AG10803 (cell line): Measurements from ENCODE around the gene TRIB2.

ENCODE experiments used
- DNase-seq: peaks from one replicate; pipeline ENCODE4 v3.0.0; 2010; ENCODE audit warnings: low read depth
- H3K4me3 ChIP-seq: 2 replicates; pipeline ENCODE4 v1.5.1; 2011; ENCODE audit warnings: mild to moderate bottlenecking, low read length, control low read depth
- TF ChIP-seq, protein P1 (sequence below): conservative IDR thresholded peaks from 2 replicates; pipeline ENCODE4 v1.5.1; 2011; ENCODE audit warnings: mild to moderate bottlenecking, low read length, control low read depth, inconsistent platforms

TRIB2 gene

GRCh38 chr2:12776521-12776961, 59.8 kb downstream of the TRIB2 start:
- no peak overlapping the region for H3K4me3 ChIP-seq
- DNase-seq, result no peak
- TF ChIP-seq, protein P1, sequence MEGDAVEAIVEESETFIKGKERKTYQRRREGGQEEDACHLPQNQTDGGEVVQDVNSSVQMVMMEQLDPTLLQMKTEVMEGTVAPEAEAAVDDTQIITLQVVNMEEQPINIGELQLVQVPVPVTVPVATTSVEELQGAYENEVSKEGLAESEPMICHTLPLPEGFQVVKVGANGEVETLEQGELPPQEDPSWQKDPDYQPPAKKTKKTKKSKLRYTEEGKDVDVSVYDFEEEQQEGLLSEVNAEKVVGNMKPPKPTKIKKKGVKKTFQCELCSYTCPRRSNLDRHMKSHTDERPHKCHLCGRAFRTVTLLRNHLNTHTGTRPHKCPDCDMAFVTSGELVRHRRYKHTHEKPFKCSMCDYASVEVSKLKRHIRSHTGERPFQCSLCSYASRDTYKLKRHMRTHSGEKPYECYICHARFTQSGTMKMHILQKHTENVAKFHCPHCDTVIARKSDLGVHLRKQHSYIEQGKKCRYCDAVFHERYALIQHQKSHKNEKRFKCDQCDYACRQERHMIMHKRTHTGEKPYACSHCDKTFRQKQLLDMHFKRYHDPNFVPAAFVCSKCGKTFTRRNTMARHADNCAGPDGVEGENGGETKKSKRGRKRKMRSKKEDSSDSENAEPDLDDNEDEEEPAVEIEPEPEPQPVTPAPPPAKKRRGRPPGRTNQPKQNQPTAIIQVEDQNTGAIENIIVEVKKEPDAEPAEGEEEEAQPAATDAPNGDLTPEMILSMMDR, result no peak

- TF ChIP-seq, protein P1, result no peak
- H3K4me3 ChIP-seq, result no peak overlapping the region
- DNase-seq, result no peak
These were observed 61.6 kb downstream of the TRIB2 start for GRCh38 chr2:12778369-12778768.

GRCh38 chr2:12778811-12779579, 62.3 kb downstream of the TRIB2 start:
- no peak overlapping the region for H3K4me3 ChIP-seq
- no peak for DNase-seq
- TF ChIP-seq, protein P1, result no peak

- no peak overlapping the region for H3K4me3 ChIP-seq
- TF ChIP-seq, protein P1, result no peak
- DNase-seq, result no peak
These were observed 64.6 kb downstream of the TRIB2 start for GRCh38 chr2:12781329-12781728.

DNA sequence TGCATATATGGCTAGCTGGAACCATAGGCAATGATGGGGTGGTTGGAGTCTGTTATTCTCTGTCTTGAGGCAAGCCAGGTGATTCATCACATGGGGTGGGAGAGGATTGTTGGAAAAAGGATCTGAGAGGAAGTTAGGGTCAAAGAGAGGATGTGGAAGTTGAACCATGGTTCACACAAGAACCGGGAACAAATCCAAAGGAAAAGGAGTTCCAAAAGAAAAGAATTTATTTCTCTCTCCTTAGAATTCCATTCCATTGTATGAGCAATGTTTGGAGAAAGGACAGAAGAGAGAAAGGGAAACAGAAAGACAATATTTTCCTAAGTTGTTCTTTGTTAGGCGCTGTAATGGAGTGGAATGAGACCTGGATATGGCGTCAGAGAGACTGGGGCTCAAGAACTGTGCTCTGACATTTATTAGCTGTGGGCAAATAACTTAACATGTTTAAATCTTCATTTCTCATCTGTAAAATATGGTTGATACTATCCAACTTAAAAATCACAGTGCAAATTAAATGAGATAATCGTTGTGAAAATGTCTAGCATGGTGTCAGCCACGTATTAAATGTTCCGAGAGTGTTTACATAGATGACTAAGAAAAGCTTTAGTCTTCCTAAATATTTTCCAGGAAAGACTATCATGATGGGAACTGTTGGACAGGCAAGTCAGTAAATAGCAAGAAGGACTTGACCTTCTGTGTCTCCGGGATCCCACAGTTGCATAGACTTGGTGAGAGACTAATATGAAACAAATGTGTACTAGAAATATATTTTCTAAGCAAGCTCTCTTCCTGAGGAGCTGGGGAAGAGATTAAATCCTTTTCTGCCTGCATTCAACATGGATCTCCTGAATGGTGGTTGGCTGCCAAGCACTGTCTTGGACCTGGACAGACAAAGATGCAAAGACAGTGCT, 71.4 kb downstream of the TRIB2 start:
- DNase-seq, result peak; percentile 89
- H3K4me3 ChIP-seq, result no peak overlapping the region
- TF ChIP-seq, protein P1, result no peak

DNA sequence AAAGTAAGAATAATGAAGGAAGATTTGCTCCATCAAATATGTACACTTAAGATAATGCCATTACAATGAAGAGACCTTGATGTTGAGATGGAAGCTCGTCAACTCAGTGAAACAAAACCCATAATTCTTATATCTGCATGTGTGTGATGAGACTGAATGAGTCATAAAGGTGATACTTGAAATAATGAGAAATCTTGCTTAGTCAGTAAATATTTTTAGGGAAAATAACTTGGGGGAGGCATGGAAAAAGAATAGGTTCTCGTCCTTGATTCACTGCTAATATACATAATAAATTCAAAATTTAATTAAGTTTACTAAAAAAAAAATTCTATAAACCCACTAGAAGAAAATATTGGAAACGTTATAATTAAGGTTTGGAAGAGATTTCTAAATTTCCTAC, 75.2 kb downstream of the TRIB2 start:
- TF ChIP-seq, protein P1, result no peak
- H3K4me3 ChIP-seq, result no peak overlapping the region
- DNase-seq, result no peak
